Duodenal mucosa (tissue), 2 donors: ENCODE data around the gene HTR3B.
"Not testable (repeated sequence)": the region's sequence is repeated elsewhere in the genome, so short reads cannot be mapped to it uniquely, and the experiment has no call there.

Source experiments
- H3K27ac ChIP-seq: one replicate; pipeline ENCODE4 v1.7.0; 2013; ENCODE audit warnings: low read depth, low read length
- H3K27me3 ChIP-seq, 2 donors: one replicate each; pipeline ENCODE4 v1.7.0; 2013; ENCODE audit warnings: low read length in 2 of 2, control low read depth in 1 of 2; ENCODE audit not compliant: insufficient read depth in 2 of 2, control insufficient read depth in 1 of 2
- H3K36me3 ChIP-seq, 2 donors: one replicate each; pipeline ENCODE4 v1.7.0; 2013; ENCODE audit warnings: low read length in 2 of 2, control low read depth in 1 of 2; ENCODE audit not compliant: insufficient read depth in 2 of 2, control insufficient read depth in 1 of 2
- H3K4me1 ChIP-seq, 2 donors: one replicate each; pipeline ENCODE4 v1.7.0; 2013; ENCODE audit warnings: low read length in 2 of 2, control low read depth in 1 of 2; ENCODE audit not compliant: insufficient read depth in 2 of 2, control insufficient read depth in 1 of 2
- H3K4me3 ChIP-seq, 2 donors: one replicate each; pipeline ENCODE4 v1.7.0; 2013; ENCODE audit warnings: low read length in 2 of 2, low read depth in 1 of 2
- H3K9ac ChIP-seq, 2 donors: one replicate each; pipeline ENCODE4 v1.7.0; 2013; ENCODE audit warnings: low read length in 2 of 2, low read depth in 1 of 2
- H3K9me3 ChIP-seq, 2 donors: one replicate each; pipeline ENCODE4 v1.7.0; 2013; ENCODE audit warnings: low read length in 2 of 2, control low read depth in 1 of 2; ENCODE audit not compliant: control insufficient read depth in 1 of 2

The HTR3B gene

GRCh38 chr11:113935858-113936257, 31.3 kb downstream of the HTR3B start:
- Histone ChIP-seq H3K4me3 (no peak overlapping the region), H3K9me3 (no peaks in the 10 kb centered on the region), H3K9ac (no peak overlapping the region), H3K4me1 (no peaks in the 10 kb centered on the region), H3K27ac (no peak overlapping the region), H3K36me3 (no peaks in the 10 kb centered on the region), H3K27me3 (peaks cover 2 to 3% of the 10 kb centered on the region in 2 donors)

DNA sequence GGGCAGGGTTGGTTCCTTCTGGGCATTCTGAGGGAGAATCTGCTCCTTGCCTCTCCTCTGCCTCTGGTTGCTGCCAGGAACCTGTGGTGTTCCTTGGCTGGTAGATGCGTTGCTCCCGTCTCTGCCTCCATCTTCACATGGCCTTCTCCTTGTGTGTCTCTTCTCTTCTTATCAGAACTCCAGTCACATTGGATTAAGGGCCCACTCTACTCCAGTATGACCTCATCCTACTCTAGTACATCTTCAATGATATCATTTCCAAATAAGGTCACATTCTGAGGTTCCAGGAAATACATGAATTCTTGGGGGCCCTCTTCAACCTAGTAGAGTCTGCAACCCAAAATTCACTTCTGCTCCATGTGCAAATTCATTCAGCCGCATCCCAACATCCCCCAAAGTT, 33.3 kb downstream of the HTR3B start:
- no peaks in the 10 kb centered on the region for H3K4me1 ChIP-seq
- H3K4me3 ChIP-seq = no peak overlapping the region
- peaks cover 0 to 3% of the 10 kb centered on the region in 2 donors for H3K27me3 ChIP-seq
- H3K27ac ChIP-seq = no peak overlapping the region
- no peak overlapping the region for H3K9ac ChIP-seq
- H3K9me3 ChIP-seq = no peaks in the 10 kb centered on the region
- no peaks in the 10 kb centered on the region for H3K36me3 ChIP-seq

- Histone ChIP-seq H3K36me3 (no peaks in the 10 kb centered on the region), H3K9me3 (no peaks in the 10 kb centered on the region), H3K9ac (no peak overlapping the region), H3K27ac (no peak overlapping the region), H3K4me3 (no peak overlapping the region), H3K4me1 (no peaks in the 10 kb centered on the region), H3K27me3 (no peaks in the 10 kb centered on the region)
Measured at GRCh38 chr11:113942256-113942655, 37.7 kb downstream of the HTR3B start.

DNA sequence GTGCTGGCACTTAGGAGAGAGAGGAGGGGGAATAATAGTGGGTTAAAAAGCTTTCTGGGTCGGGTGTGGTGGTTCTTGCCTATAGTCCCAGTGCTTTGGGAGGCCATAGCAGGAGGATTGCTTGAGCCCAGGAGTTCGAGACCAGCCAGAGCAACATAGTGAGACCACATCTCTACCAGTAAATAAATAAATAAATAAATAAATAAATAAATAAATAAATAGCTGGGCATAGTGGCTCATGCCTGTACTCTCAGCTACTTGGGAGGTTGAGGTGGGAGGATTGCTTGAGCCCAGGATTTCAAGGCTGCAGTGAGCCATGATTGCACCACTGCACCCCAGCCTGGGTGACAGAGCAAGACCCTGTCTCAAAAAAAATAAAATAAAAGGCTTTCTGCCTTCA, 41.6 kb downstream of the HTR3B start:
- not testable (repeated sequence) for H3K4me1 ChIP-seq, H3K27me3 ChIP-seq, H3K9ac ChIP-seq, H3K4me3 ChIP-seq, H3K27ac ChIP-seq, H3K36me3 ChIP-seq, H3K9me3 ChIP-seq

GRCh38 chr11:113947994-113948393, 43.4 kb downstream of the HTR3B start:
- no peaks in the 10 kb centered on the region for H3K27me3 ChIP-seq
- H3K4me3 ChIP-seq = no peak overlapping the region
- H3K27ac ChIP-seq = no peak overlapping the region
- no peaks in the 10 kb centered on the region for H3K9me3 ChIP-seq
- no peaks in the 10 kb centered on the region for H3K36me3 ChIP-seq
- H3K9ac ChIP-seq = no peak overlapping the region
- no peaks in the 10 kb centered on the region for H3K4me1 ChIP-seq

GRCh38 chr11:113949891-113950290, 45.3 kb downstream of the HTR3B start:
- H3K36me3 ChIP-seq = no peaks in the 10 kb centered on the region
- peaks cover 0 to 3% of the 10 kb centered on the region in 2 donors for H3K27me3 ChIP-seq
- H3K4me1 ChIP-seq = no peaks in the 10 kb centered on the region
- no peak overlapping the region for H3K27ac ChIP-seq
- no peak overlapping the region for H3K4me3 ChIP-seq
- H3K9ac ChIP-seq = no peak overlapping the region
- no peaks in the 10 kb centered on the region for H3K9me3 ChIP-seq

DNA sequence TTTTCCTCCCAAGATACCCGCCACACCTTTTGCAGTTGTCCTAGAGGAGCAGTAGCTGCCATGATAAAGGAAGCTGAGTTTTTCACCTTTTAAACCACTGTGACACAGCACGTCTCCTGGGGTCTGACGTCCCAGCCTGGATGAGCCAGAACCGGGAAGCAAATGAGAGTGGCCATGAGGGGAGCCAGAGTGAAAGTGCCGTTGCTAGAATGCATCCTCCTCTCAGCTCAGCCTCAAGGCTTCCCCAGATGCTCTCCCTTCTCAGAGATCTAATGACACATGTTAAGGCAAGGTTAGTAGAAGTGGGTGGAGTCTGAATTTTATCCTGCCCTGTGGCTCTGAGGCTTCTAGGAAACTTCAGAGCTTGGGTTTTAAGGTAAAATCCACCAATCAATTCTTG, 46.9 kb downstream of the HTR3B start:
- Histone ChIP-seq H3K9me3 (no peaks in the 10 kb centered on the region), H3K27ac (no peak overlapping the region), H3K4me1 (no peaks in the 10 kb centered on the region), H3K4me3 (no peak overlapping the region), H3K36me3 (no peaks in the 10 kb centered on the region), H3K27me3 (peaks cover 0 to 3% of the 10 kb centered on the region in 2 donors), H3K9ac (no peak overlapping the region)

DNA sequence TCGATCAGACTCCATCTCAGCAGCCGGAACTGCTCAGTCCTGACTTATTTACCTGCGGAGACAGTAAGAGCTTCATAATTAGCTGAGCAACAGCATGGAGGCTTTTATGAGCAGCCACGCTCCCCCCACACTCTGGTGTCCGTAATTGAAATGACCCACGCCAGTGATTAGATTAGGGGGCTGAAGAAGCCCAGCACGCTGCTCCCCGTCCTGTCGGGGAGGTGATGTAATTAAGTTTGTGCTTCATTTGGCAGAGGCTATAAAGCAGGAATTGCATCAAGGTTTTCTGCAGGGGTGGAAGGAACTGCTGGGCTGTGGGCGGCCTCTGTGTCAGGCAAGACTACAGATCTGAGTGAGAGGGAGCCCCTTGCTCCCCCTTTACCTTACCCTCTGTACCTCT, 47.5 kb downstream of the HTR3B start:
- H3K4me3 ChIP-seq = no peak overlapping the region
- peaks cover 0 to 3% of the 10 kb centered on the region in 2 donors for H3K27me3 ChIP-seq
- no peaks in the 10 kb centered on the region for H3K4me1 ChIP-seq
- no peak overlapping the region for H3K9ac ChIP-seq
- H3K9me3 ChIP-seq = no peaks in the 10 kb centered on the region
- no peaks in the 10 kb centered on the region for H3K36me3 ChIP-seq
- H3K27ac ChIP-seq = no peak overlapping the region

DNA sequence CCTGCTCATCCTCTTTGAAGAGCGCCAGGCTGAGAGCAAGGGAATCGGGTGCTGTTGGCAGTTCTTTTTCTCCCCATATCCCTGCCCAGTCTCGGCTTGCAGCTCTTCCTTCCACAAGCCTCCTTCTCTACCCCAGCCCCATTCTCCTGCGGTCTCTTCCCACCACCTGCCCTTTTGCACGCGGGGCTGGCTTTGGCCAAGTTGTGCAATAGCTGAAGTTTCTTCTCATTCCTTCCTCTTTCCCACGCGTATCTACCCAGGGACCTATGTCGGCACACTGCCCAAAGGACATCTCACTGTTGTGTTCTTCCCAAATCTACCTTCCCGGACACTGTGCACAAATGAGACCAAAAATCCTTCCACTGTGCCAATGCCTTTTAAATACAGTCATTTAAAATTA, 48.0 kb downstream of the HTR3B start:
- Histone ChIP-seq H3K9me3 (no peaks in the 10 kb centered on the region), H3K4me3 (no peak overlapping the region), H3K27ac (no peak overlapping the region), H3K27me3 (peaks cover 0 to 3% of the 10 kb centered on the region in 2 donors), H3K36me3 (no peaks in the 10 kb centered on the region), H3K9ac (no peak overlapping the region), H3K4me1 (no peaks in the 10 kb centered on the region)

DNA sequence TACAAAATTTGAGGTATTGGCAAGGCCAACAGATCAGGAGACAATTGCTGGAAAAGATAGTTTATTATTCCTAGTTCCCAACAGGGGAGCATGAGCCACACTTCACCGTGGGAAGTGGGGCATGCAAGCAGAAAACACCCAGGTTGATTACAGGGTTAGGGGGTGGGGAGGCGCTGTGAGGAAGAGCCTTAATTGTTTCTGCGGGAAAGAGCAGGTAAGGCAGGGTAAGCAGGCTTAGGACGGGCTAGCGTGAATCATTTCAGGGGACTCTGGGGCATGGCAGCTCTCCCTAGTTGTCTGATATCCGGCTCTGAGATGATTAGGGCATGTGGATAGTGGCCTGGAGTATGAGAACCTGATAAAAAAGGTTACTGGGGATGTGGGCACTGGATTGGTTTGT, 49.6 kb downstream of the HTR3B start:
- Histone ChIP-seq H3K4me1 (no peaks in the 10 kb centered on the region), H3K36me3 (no peaks in the 10 kb centered on the region), H3K4me3 (no peak overlapping the region), H3K27ac (no peak overlapping the region), H3K27me3 (peaks cover 0 to 3% of the 10 kb centered on the region in 2 donors), H3K9me3 (no peaks in the 10 kb centered on the region), H3K9ac (no peak overlapping the region)

DNA sequence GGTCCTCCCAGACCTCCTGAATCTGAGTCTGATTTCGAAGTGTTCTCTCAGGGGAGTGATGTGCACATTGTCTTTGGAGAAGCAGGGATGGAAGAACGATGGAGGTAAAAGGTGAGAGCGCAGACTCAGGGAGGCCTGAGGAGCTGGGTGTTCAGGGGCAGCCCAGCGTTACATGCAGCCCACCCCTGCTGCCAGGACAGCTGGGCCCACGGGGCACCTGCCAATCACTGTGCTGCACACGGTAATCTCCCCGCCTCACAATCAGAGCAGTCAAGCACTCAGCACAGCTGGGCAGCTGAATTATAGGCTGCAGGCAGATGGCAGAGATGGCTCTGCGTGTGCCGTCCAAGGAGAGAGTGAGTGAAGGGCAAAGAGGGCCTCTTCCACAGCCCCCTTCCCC, 52.4 kb downstream of the HTR3B start:
- peaks cover 0 to 3% of the 10 kb centered on the region in 2 donors for H3K27me3 ChIP-seq
- H3K4me3 ChIP-seq = no peak overlapping the region
- no peak overlapping the region for H3K27ac ChIP-seq
- H3K36me3 ChIP-seq = no peaks in the 10 kb centered on the region
- no peaks in the 10 kb centered on the region for H3K4me1 ChIP-seq
- H3K9ac ChIP-seq = no peak overlapping the region
- H3K9me3 ChIP-seq = no peaks in the 10 kb centered on the region
